ENCODE results near the gene FN3K. TPM values are rescaled to one million over a fixed set of nuclear protein-coding genes. Genes with fewer than 3 reads are reported as not detected.

FN3K gene
- total and polyA plus RNA-seq, 2 of the 8 experiments (the other 6 are each of a cell fraction or from before 2014, with no cell fraction given): 0.88 to 14.2 TPM

GRCh38 chr17:82789051-82789592 is 53.7 kb downstream of the FN3K start (continued):
- no peak for TF ChIP-seq USF2 (IDR thresholded peaks at IDR 0.05; ENCODE audit: low read length)

Data from H1 (cell line).